HG02610 (cell line): ENCODE data around the gene RAMP3.
"Not testable (repeated sequence)": the region's sequence is repeated elsewhere in the genome, so short reads cannot be mapped to it uniquely, and the experiment has no call there.

Experiments
- ATAC-seq: cut with Tn5 transposase; IDR thresholded peaks from one replicate; pipeline ENCODE4 v1.9.1; 2021; ENCODE audit warnings: mild to moderate bottlenecking, moderate library complexity; ENCODE audit not compliant: unreplicated experiment

The RAMP3 gene, protein sequence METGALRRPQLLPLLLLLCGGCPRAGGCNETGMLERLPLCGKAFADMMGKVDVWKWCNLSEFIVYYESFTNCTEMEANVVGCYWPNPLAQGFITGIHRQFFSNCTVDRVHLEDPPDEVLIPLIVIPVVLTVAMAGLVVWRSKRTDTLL

DNA sequence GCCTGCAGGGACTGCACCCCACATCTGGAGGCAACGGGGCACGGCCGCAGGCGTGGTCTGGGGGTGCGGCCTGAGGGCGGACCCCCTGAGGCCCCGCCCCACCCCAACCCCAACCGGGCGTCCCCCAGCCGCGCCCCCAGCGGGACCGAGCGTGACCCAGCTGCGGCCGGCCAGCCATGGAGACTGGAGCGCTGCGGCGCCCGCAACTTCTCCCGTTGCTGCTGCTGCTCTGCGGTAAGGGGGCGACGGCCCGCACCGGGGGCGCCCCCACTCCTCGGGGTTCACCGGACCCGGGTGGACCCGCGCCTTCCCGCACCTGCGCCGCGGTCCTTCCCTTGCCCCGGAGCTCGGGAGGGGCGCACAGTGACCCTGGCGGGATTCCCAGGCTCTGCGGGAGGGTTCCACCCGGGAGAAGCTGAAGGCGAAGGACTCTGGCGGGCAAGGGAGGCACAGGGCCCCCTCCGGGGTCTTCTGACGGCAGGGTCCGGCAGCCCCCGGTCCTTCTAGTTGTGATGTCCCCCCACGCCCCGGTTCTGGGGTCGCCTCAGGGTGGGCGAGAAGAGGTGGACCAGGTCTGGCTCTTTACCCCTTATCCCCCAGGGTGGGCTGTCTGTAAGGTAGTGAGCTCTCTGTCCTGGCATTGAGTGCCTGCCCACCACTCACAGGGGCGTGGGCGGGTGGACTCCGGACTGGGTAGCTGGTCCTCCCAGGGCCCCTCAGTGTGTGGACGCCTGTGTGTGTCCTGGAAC is at the start of gene RAMP3:
TSS of gene RAMP3 (plus strand) at position 139 of the 749 bp plus-strand sequence. CDS start at position 177, 38 bp downstream.
- no peak for ATAC-seq

GRCh38 chr7:45108863-45109262 is 48.7 kb upstream of the RAMP3 start:
- no peak for ATAC-seq

- ATAC-seq: peak; percentile 93
Measured at GRCh38 chr7:45111298-45112223, 46.0 kb upstream of the RAMP3 start, which contains the start of gene TBRG4. Gene TBRG4 (minus strand): TSS chr7:45111697. CDS start chr7:45109237, 2,460 bp downstream.

- no peak for ATAC-seq
Measured at GRCh38 chr7:45112648-45113047, 44.9 kb upstream of the RAMP3 start.

- not testable (repeated sequence) for ATAC-seq
Measured at GRCh38 chr7:45114257-45114656, 43.3 kb upstream of the RAMP3 start.

DNA sequence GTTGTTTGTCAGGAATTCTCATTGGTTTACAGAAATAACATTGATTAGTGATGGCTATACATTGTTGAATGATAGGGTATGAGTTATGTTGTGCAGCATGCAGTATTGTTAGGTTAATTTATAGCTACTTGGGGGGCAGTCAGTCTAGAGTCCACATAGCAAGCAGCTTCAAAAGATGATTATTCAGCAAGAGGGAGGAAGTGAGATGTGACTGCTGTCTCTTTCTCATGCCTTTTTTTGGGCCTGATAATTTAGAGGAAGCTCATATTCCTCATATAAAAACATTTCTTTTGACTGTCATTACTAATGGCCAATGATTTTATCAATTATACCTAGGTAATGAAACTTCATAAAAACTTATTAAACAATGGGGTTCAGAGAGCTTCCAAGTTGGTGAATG is 42.7 kb upstream of the RAMP3 start:
- no peak for ATAC-seq

GRCh38 chr7:45116048-45116447 is 41.5 kb upstream of the RAMP3 start:
- ATAC-seq: no peak

DNA sequence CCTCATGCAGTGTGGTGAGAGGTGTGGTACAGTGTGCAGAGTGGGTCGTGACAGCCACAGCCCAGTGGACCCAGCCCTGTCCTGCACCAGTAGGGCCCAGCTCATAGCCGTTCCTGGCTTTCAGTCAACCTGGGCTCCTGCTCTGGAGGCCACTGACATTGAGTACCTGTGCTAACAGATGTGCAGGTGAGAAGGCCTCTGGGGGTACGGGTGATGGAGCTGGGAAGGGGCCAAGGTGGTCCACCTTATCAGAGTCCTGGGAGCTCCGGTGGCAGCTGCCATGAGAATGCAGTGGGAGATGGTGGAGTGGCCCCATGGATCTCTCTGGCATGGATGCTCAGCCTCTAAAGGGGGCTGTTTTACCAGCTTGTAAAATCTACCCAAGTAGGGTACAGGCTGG is 40.0 kb upstream of the RAMP3 start:
- no peak for ATAC-seq

- no peak for ATAC-seq
Measured at GRCh38 chr7:45118292-45118691, 39.3 kb upstream of the RAMP3 start.

GRCh38 chr7:45118889-45119331 is 38.7 kb upstream of the RAMP3 start:
- no peak for ATAC-seq

DNA sequence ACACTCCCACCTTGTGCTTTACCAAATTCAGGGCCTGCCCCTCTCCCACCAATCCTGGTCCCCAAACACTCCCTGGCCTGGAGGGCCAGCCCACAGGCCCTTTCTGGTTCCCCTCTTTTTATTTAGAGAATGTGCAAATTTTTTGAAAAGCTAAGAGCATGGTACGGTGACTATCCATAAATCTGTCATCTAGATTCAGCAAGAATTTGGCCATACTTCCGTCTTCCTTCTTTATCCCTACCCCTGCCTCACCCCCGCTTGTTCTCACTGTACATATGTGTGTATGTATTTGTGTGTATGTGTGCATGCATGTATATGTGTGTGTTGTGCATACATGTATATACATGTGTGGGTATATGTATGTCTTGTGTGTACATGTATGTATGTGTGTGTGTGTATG is 38.0 kb upstream of the RAMP3 start:
- no peak for ATAC-seq

- no peak for ATAC-seq
Measured at GRCh38 chr7:45122975-45123860, 34.4 kb upstream of the RAMP3 start.

- no peak for ATAC-seq
Measured at GRCh38 chr7:45123913-45124710, 33.5 kb upstream of the RAMP3 start.

- no peak for ATAC-seq
Measured at GRCh38 chr7:45125193-45125904, 32.2 kb upstream of the RAMP3 start.

DNA sequence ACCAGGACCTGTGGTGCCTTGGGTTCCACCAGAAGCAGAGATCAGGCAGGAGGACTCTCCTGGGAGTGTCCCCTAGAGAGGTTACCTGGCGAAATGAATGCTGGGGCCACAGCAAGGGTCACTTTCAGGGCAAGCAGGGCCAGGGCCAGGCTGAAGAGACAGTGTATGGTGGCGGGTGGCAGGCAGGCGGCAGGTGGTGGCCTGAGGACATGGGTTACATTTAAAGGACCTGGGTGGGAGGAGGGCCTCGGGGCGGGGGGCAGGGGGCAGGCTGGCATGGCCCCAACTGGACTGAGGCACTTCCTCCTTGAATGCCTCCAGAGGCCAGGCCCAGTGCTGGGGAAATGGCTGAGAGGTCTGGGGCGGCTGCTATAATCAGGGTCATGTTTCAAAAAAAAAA is 31.4 kb upstream of the RAMP3 start:
- no peak for ATAC-seq

DNA sequence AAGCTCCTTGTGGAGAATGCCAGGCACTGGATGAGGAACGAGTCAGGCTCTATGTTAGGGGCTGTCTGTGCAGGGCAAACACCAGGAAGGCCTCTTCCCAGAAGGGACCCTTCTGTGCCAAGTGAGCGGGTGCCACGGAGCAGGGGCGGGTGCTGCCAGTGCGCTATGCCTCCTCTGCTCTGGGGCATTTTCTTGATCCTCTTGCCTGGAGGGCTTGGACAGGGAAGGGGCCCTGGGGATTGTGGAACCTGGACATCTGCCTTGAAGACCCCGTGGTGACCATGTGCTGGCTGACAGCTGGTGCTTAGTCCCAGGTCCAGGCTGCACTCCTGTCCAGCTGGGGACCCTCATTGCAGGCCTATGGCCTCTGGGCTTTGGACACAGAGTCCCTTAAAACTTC is 30.7 kb upstream of the RAMP3 start:
- ATAC-seq: no peak

- no peak for ATAC-seq
Measured at GRCh38 chr7:45129181-45129800, 28.3 kb upstream of the RAMP3 start.

GRCh38 chr7:45129906-45130305 is 27.7 kb upstream of the RAMP3 start:
- no peak for ATAC-seq

GRCh38 chr7:45130910-45131309 is 26.7 kb upstream of the RAMP3 start:
- ATAC-seq: no peak
